Uterus (tissue), 4 donors: ENCODE results near the gene SMIM43. TPM values are rescaled to one million over a fixed set of nuclear protein-coding genes. Genes with fewer than 3 reads are reported as not detected.
"Not testable (repeated sequence)": the region's sequence is repeated elsewhere in the genome, so short reads cannot be mapped to it uniquely, and the experiment has no call there.

Experiments used
- DNase-seq, 2 donors: peaks; one replicate each; pipeline ENCODE4 v3.0.0-alpha.2; 2019 to 2020
- H3K27ac ChIP-seq, 2 donors: fragments of 200-600 bp; sonication (generic); 1 replicate in 1 of 2; 2 replicates in 1 of 2; pipeline ENCODE4 v1.5.1; 2016 to 2018
- H3K27me3 ChIP-seq, 2 donors: fragments of 200-600 bp; sonication (generic); one replicate each; pipeline ENCODE4 v1.5.1; 2018 to 2019; ENCODE audit warnings: control low read depth in 1 of 2
- H3K36me3 ChIP-seq, 2 donors: fragments of 200-600 bp; sonication (generic); one replicate each; pipeline ENCODE4 v1.5.1; 2019; ENCODE audit warnings: control low read depth in 1 of 2
- H3K4me1 ChIP-seq, 2 donors: fragments of 200-600 bp; sonication (generic); one replicate each; pipeline ENCODE4 v1.5.1; 2018 to 2019; ENCODE audit warnings: control low read depth in 1 of 2
- H3K4me3 ChIP-seq, 2 donors: fragments of 200-600 bp; sonication (generic); 1 replicate in 1 of 2; 2 replicates in 1 of 2; pipeline ENCODE4 v1.5.1; 2018 to 2019; ENCODE audit warnings: mild to moderate bottlenecking in 1 of 2
- H3K9me3 ChIP-seq, 2 donors: fragments of 200-600 bp; sonication (generic); one replicate each; pipeline ENCODE4 v1.5.1; 2019; ENCODE audit warnings: control low read depth in 1 of 2
- POLR2A ChIP-seq, 2 donors: fragments of 450-650 bp; IDR thresholded peaks; one replicate each; pipeline ENCODE4 v1.6.1; 2016; ENCODE audit warnings: antibody characterized with exemption in 2 of 2, mild to moderate bottlenecking in 1 of 2, moderate library complexity in 1 of 2
- intact Hi-C: fragments of 100-400 bp; cut with DNase I; formaldehyde crosslinking; loops from one replicate; pipeline ENCODE4 v1.15.1; 2023; ENCODE audit warnings: low total_unique reads
- total RNA-seq, 4 donors: library from RNA; depleted of rRNA in 3 of 4; stranded (reverse); fragments of >200 nt in 3 of 4; gene quantifications; one replicate each; pipeline versions ENCODE4 v1.1.0 to v1.2.4, GENCODE V29; 2014 to 2023
- TF ChIP-seq, protein P1 (sequence below), 4 experiments: fragments of 200-600 bp in 2 of 4; fragments of 450-650 bp in 2 of 4; sonication (generic) in 2 of 4; IDR thresholded peaks; one replicate each; pipeline ENCODE4 v1.5.1; 2016 to 2019; ENCODE audit warnings: antibody characterized with exemption in 4 of 4, mild to moderate bottlenecking in 2 of 4, moderate library complexity in 1 of 4
- donor health status: DM: yes; HTN: yes; CAD: no.

SMIM43 gene
- total RNA-seq, 4 donors from 2014 or later = 0.41 TPM; not detected in 3

DNA sequence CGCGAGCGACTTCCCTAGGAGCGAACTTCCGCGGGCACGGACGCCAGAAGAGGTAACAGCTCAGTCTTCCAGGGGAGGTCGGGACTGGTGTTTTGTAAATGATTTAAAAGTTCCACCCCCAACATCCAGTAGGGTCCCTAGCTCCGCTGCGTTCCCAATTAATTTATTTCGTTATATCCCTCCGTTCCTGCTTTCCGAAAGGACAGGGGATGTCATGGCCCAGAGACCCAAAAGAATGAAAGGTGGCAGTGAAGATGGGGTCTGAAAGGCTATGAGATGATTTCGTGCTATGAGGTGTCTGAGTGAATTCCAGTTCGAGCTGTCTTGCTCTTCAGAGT lies 373 bp upstream of the SMIM43 start:
- H3K27ac ChIP-seq = no peak overlapping the region
- no peak for TF ChIP-seq POLR2A (IDR thresholded peaks at IDR 0.05)
- TF ChIP-seq, protein P1, sequence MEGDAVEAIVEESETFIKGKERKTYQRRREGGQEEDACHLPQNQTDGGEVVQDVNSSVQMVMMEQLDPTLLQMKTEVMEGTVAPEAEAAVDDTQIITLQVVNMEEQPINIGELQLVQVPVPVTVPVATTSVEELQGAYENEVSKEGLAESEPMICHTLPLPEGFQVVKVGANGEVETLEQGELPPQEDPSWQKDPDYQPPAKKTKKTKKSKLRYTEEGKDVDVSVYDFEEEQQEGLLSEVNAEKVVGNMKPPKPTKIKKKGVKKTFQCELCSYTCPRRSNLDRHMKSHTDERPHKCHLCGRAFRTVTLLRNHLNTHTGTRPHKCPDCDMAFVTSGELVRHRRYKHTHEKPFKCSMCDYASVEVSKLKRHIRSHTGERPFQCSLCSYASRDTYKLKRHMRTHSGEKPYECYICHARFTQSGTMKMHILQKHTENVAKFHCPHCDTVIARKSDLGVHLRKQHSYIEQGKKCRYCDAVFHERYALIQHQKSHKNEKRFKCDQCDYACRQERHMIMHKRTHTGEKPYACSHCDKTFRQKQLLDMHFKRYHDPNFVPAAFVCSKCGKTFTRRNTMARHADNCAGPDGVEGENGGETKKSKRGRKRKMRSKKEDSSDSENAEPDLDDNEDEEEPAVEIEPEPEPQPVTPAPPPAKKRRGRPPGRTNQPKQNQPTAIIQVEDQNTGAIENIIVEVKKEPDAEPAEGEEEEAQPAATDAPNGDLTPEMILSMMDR (IDR thresholded peaks at IDR 0.05) = no peak
- no peak for DNase-seq
- H3K9me3 ChIP-seq = no peaks in the 10 kb centered on the region
- peaks cover 0 to 10% of the 10 kb centered on the region in 2 donors for H3K4me1 ChIP-seq
- peaks cover 0 to 7% of the 10 kb centered on the region in 2 donors for H3K27me3 ChIP-seq
- no peaks in the 10 kb centered on the region for H3K36me3 ChIP-seq
- intact Hi-C loops = no loop called here
- peak overlapping the region in 1 of 2 donors; percentile 16 for H3K4me3 ChIP-seq

GRCh38 chr4:121764303-121764701 lies 662 bp downstream of the SMIM43 start:
- DNase-seq = no peak
- Histone ChIP-seq H3K4me3 (no peak overlapping the region), H3K4me1 (peaks cover 0 to 10% of the 10 kb centered on the region in 2 donors), H3K36me3 (no peaks in the 10 kb centered on the region), H3K27ac (no peak overlapping the region), H3K9me3 (no peaks in the 10 kb centered on the region), H3K27me3 (peaks cover 0 to 7% of the 10 kb centered on the region in 2 donors)
- intact Hi-C loops = no loop called here
- TF ChIP-seq POLR2A (IDR thresholded peaks at IDR 0.05) = no peak
- TF ChIP-seq, protein P1 (IDR thresholded peaks at IDR 0.05) = no peak

- Histone ChIP-seq H3K27me3 (peaks cover 0 to 7% of the 10 kb centered on the region in 2 donors), H3K36me3 (no peaks in the 10 kb centered on the region), H3K4me1 (peaks cover 0 to 10% of the 10 kb centered on the region in 2 donors), H3K9me3 (no peaks in the 10 kb centered on the region), H3K27ac (no peak overlapping the region), H3K4me3 (no peak overlapping the region)
- TF ChIP-seq, protein P1 (IDR thresholded peaks at IDR 0.05) = no peak
- TF ChIP-seq POLR2A (IDR thresholded peaks at IDR 0.05) = no peak
- DNase-seq = no peak
- intact Hi-C loops = no loop called here
Measured at GRCh38 chr4:121760205-121760604, 4.8 kb downstream of the SMIM43 start.

DNA sequence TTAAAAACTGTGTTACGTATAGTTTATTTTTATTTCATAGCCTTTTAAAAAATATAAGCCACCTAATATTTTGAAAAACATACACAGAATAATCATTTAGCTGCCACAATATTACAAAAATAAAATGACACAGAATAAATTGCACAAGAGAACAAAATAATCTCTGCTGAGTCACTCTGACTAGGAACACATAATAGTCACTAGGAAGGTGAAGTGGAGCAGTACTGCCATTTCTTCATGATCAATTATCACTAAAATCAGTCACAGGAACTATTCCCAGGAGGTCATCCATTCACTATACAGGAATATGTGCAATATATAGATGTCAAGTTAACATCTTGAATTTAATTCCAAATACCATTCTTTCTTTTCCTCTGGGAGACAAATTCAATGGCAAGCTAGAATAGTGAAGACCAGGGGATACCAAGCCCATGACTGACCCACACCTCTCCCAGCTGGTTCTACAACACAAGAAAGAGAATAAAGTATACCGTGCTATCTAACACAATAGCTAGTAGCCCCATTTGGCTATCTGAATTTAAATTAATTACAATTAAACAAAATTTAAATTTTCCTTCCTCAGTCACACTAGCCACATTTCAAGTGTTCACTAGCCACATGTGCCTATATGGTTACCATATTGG lies 5.9 kb downstream of the SMIM43 start:
- H3K9me3 ChIP-seq = no peaks in the 10 kb centered on the region
- DNase-seq = no peak
- TF ChIP-seq, protein P1 (IDR thresholded peaks at IDR 0.05) = no peak
- TF ChIP-seq POLR2A (IDR thresholded peaks at IDR 0.05) = no peak
- peaks cover 0 to 3% of the 10 kb centered on the region in 2 donors for H3K27me3 ChIP-seq
- no peak overlapping the region for H3K27ac ChIP-seq
- intact Hi-C loops = no loop called here
- H3K4me3 ChIP-seq = no peak overlapping the region
- H3K4me1 ChIP-seq = no peaks in the 10 kb centered on the region
- no peaks in the 10 kb centered on the region for H3K36me3 ChIP-seq

GRCh38 chr4:121752142-121752541 lies 12.8 kb downstream of the SMIM43 start:
- DNase-seq, intact Hi-C loops, H3K9me3 ChIP-seq, H3K36me3 ChIP-seq, H3K4me1 ChIP-seq, H3K27me3 ChIP-seq, H3K4me3 ChIP-seq, H3K27ac ChIP-seq: not testable (repeated sequence)

GRCh38 chr4:121749225-121749624 lies 15.7 kb downstream of the SMIM43 start:
- H3K27ac ChIP-seq = no peak overlapping the region
- H3K27me3 ChIP-seq = no peaks in the 10 kb centered on the region
- intact Hi-C loops = no loop called here
- DNase-seq = no peak
- no peaks in the 10 kb centered on the region for H3K36me3 ChIP-seq
- TF ChIP-seq, protein P1 (IDR thresholded peaks at IDR 0.05) = no peak
- TF ChIP-seq POLR2A (IDR thresholded peaks at IDR 0.05) = no peak
- no peak overlapping the region for H3K4me3 ChIP-seq
- H3K9me3 ChIP-seq = no peaks in the 10 kb centered on the region
- no peaks in the 10 kb centered on the region for H3K4me1 ChIP-seq
